ENCODE results near the gene F10.
A peak's percentile ranks its signal among the peaks of the same experiment; 100 is the strongest.

F10 gene

DNA sequence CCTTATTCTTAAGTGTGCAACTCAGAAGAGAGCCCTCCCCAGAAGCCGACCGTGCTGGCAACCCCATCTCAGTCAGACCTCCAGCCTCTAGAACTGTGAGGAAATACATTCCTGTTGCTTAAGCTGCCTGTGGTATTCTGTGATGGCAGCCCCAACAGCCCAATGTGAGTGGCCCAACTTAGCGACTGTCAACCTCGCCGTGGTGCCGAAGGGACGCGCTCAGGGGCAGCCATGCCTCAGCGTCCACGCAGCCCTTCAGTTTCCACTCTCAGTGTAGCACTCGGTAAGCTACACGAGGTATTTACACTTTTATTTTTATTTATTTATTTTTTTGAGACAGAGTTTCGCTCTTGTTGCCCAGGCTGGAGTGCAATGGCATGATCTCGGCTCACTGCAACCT lies 54.2 kb downstream of the F10 start:
- Mint-ChIP-seq H3K4me3 (no peak overlapping the region), H3K27ac (no peak overlapping the region), H3K4me1 (peaks cover 6% of the 10 kb centered on the region), H3K27me3 (ENCODE audit: low read depth, poor library complexity) (peaks cover 3% of the 10 kb centered on the region), H3K36me3 (ENCODE audit: low read depth) (peaks cover 65% of the 10 kb centered on the region), H3K9me3 (no peaks in the 10 kb centered on the region)
- no peak for TF ChIP-seq CTCF (IDR thresholded peaks at IDR 0.05)
- no peak for DNase-seq

GRCh38 chr13:113178070-113178895 lies 55.7 kb downstream of the F10 start:
- H3K27me3 Mint-ChIP-seq (ENCODE audit: low read depth, poor library complexity): peaks cover 3% of the 10 kb centered on the region
- TF ChIP-seq CTCF (IDR thresholded peaks at IDR 0.05): no peak
- no peaks in the 10 kb centered on the region for H3K9me3 Mint-ChIP-seq
- peak overlapping the region; percentile 51 for H3K27ac Mint-ChIP-seq
- no peaks in the 10 kb centered on the region for H3K4me1 Mint-ChIP-seq
- H3K36me3 Mint-ChIP-seq (ENCODE audit: low read depth): peaks cover 69% of the 10 kb centered on the region
- DNase-seq: no peak
- H3K4me3 Mint-ChIP-seq: no peak overlapping the region

- Mint-ChIP-seq H3K9me3 (no peaks in the 10 kb centered on the region), H3K4me1 (no peaks in the 10 kb centered on the region), H3K27me3 (ENCODE audit: low read depth, poor library complexity) (peaks cover 3% of the 10 kb centered on the region), H3K36me3 (ENCODE audit: low read depth) (peaks cover 73% of the 10 kb centered on the region), H3K27ac (no peak overlapping the region), H3K4me3 (no peak overlapping the region)
- DNase-seq: no peak
- no peak for TF ChIP-seq CTCF (IDR thresholded peaks at IDR 0.05)
Measured at GRCh38 chr13:113178896-113179167, 56.2 kb downstream of the F10 start.

DNA sequence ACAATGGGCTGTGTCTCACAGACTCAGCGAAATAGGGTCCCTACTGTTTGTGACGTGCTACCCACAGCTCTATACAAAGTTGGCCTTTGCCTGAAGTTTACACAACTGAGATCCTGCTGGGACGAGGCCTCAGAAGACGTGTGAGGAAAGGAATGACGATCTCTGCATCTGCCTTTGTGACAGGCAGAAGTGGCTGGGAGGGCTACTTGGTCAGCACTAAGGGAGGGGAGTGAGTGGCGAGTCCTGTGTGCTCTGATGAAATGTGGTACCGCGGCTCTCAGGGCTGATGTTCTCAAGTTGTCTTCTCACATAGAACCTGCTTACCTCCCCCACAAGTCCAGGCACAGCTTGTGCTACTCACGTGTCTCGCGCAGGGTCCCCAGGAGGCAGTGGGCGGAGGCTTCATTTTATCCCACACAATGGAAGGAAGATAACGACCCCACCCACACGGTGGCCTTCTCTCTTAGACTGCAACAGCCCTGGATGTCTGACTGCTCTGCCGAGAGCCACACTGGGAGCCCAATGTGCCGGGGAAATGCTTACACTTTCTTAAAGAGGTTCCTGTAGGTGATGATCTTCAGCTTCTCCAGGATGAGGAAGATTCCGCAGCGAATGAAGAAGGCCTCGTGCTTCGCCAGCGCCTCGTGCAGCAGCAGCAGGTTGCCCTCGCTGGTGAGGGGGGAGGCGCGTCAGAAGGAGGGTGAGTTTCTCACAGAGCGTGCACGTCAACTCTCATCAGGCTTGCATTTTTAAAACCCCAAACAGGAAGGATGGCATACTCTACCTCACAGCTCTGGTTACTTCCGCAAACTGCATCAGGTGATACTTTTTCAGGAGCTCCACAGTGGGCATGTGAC lies 57.0 kb downstream of the F10 start:
- no peak for TF ChIP-seq CTCF (IDR thresholded peaks at IDR 0.05)
- H3K27ac Mint-ChIP-seq: peak overlapping the region; percentile 10
- no peak for DNase-seq
- no peak overlapping the region for H3K4me3 Mint-ChIP-seq
- H3K36me3 Mint-ChIP-seq (ENCODE audit: low read depth): peaks cover 72% of the 10 kb centered on the region
- no peaks in the 10 kb centered on the region for H3K9me3 Mint-ChIP-seq
- no peaks in the 10 kb centered on the region for H3K4me1 Mint-ChIP-seq
- H3K27me3 Mint-ChIP-seq (ENCODE audit: low read depth, poor library complexity): peaks cover 3% of the 10 kb centered on the region

DNA sequence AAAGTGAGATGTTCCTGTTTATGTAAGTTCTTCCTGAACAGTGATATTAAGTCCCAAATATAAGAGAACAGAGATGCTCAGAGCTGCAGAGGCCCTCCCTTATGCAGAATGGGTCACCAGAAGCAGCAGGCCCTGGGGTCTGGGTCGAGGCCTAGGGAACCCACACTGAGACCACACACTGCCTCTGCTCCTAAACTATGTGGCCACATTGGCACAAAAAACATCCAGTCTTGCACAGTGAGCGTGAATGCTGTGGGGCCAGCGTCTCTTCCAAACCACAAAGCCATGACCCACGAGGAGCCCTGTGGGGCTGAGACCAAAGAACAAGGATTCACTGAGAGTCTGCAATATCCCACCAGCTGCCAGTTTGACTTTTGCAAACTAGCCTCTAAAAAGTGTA lies 59.4 kb downstream of the F10 start:
- no peak for DNase-seq
- TF ChIP-seq CTCF (IDR thresholded peaks at IDR 0.05): no peak
- H3K36me3 Mint-ChIP-seq (ENCODE audit: low read depth): peaks cover 62% of the 10 kb centered on the region
- H3K9me3 Mint-ChIP-seq: no peaks in the 10 kb centered on the region
- H3K27me3 Mint-ChIP-seq (ENCODE audit: low read depth, poor library complexity): peaks cover 3% of the 10 kb centered on the region
- no peak overlapping the region for H3K4me3 Mint-ChIP-seq
- H3K4me1 Mint-ChIP-seq: peaks cover under 1% of the 10 kb centered on the region
- peak overlapping the region; percentile 39 for H3K27ac Mint-ChIP-seq

All from nephron progenitor cell (in vitro differentiated cells).